Activated T-cell treated with anti-CD3 and anti-CD28 coated beads for 24 hours (primary cell): ENCODE measurements around the gene PRDM15.

Experiments
- DNase-seq: peaks from one replicate; pipeline ENCODE4 v3.0.0-alpha.2; 2020; ENCODE audit warnings: low read depth

Gene PRDM15

DNA sequence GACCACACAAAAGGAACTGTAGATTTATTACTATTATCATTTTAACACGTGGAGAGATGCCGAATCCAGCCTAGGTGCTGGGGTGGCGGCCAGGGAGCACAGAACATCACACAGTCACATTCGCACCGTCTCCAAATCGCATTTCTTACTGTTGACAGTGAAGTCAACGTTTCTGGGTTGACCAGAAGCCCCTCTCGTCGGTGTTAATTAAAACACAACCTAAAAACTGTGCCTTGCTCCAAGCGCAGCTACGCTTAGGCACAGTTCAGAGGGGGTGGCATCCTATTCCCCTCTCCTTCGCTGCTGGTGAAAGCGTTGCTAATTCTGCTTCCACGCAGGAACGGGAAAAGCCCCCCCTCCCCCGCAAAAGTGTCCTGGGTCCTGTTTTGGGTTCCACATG lies 116.4 kb downstream of the PRDM15 start:
- no peak for DNase-seq

DNA sequence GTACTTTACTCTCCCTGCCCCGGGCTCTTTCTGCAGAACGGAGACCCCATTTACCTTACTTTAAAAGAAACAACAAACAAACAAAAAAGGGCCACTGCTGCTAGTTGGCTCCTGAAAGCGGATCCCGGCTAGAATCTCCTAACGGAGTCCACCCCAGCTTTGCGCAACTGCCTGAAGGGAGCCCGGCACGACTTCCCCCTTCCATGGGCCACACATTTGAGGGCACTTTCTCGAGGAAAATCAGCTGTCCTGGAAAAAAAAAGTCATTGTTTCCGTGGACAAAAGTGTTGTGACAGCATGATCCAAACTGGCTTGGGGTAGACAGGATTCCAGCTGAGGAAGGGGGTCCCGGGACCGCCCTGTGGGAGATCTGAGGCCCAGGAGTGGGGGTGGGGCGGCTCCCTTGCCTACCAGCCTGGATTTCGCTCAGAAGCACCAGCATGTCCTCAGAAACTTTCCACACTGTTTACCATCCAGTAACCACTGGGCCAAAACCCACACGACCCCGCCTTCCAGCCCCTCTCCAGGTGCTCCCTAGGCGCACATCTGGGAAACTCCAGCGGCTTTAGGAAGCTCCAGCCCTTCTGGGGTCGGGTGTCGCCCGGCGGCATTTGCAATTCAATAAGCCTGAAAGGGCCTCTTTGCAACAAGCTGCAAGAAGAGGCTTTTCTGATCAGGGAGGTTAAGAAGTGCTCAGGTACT lies 117.1 kb downstream of the PRDM15 start:
- no peak for DNase-seq

DNA sequence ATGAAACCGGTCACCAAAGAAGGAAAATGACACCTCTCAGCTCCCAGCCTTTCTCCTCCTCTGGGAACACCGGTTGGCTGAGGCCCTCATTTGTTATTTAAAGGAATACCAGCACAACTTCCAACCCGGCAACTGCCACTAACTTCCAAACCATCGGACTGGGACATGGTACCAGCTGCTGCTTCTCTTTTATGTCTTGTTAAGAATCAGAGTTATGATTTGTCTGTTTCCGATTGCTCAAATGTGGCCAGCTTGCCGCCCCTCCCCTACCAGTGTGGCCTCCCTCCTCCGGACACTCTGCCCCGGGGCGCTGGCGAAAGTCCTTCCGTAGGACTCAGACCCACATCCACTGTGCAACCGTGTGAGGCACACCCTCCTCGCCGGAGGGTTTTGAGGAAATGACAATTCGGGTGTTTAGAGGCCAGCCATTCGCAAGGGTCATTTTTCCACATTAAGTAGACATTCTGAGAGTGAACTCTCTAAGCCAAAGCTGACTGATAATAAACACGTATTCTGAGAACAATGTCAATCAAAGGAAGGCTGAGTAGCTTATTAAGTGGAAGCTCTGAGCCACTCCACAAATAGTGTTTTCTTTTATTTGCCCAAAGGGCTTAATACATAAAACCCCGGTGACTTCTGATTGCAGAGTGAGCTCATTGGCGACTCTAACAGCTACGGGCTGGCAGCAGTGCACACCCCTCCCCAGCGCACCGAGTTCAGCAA lies 117.8 kb downstream of the PRDM15 start:
- no peak for DNase-seq

- DNase-seq = no peak
Measured at GRCh38 chr21:41760411-41760810, 118.7 kb downstream of the PRDM15 start.

GRCh38 chr21:41759926-41760325 lies 119.2 kb downstream of the PRDM15 start:
- DNase-seq = no peak

- DNase-seq = no peak
Measured at GRCh38 chr21:41759214-41759840, 119.8 kb downstream of the PRDM15 start.

DNA sequence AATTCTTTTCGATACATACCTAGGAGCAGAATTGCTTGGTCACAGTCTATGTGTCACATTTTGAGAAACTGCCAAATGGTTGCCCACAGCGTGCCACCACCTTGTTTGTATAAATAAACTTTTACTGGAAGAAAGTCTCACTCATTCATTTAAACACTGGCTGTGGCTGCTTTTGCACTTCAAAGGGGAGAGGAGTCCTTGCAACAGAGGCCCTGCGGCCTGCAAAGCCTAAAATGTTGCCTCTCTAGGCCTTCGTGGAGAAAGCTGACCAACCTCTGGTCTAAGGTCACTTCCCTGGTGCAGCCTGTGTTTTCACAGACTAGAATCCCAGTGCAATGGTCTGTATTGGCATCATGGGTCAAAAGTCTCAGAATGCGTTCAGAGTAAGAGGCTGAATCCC lies 120.6 kb downstream of the PRDM15 start:
- no peak for DNase-seq

DNA sequence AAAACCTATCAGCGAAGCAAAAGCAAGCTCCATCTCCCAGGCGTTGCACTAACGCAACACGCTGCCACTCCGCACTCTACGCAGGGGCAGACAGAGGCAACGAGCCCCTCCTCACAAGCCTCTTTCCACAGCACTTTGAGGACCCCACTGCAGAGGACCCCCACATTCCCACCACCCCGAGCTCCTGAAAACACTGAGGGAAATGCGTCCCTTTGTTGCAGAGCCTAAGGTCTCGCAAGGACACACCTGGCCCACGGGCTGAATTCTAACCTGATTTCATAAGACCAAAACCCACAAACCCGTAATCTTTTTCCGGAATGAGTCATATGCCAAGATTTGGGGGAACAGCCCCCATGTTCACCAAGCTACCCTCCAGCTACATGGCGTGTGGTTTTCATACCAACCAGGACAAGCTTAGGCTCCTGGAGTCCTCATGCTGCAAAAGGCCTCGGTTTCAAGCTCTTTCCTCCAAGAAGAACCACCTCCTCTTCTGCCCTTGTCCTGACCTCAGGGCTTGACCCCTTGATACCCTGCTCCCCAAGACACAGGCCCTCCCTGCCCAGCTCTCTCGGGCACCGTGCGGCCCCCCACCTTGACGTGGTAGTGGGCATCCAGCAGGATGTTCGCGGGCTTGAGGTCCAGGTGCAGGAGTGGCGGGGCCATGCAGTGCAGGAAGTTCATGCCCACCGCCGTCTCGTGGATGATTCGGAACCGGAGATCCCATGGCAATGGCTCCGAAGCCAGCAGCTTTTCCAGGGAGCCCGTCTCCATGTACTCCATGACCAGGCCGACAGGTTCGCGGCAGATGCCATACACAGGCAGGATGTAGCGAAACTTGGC lies 123.0 kb downstream of the PRDM15 start:
- DNase-seq = no peak

DNA sequence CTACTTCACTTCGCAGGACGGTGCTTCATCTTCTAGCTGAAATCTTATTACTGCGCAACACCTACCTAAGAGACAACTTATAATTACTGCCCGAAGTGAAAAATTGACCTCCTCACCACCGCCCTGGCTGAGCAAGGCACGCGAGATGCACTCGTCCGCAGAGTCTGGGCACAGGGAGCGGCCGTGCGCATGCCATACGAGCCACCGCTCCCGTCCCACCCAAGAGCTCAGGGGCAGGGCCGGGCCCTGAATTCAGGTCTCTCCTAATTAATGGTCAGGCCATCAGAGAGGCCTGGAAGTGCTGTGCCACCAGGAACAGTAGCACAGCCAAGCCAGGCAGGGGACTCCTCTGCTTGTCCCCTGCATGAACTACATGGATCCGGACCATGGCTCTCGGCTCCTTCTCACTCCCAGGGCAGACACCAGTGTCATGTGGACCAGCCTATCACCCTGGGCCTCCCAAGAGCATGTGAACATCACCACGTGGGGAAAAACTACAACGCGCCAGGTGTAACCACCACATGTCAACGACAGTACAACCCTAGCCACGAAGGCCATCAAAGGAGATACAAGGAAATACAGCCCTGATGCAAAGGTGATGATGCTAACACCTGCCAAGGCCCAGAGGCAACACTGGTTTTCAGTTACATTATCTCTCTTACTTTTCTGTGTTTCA lies 123.7 kb downstream of the PRDM15 start:
- no peak for DNase-seq

DNA sequence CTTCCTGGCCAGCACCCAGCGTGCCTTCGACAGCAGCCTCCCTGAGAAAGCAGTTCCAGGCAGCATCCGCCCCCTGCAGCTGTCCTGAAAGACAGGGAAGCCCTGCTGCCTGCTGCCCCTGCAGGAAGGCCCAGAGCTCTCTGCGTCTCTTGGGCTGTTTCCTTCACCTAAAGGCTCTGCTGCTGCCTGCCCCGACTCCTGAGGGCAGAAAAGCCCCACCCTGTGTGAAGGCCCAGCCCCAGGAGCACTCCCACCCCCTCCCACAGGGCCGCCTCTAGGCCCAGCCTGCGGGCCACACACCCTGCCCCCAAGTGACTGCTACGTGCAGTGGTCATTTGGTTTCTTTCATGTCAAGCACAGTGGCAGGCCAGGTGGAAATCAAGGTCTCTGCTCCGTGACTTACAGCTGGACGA lies 124.7 kb downstream of the PRDM15 start:
- DNase-seq = no peak

DNA sequence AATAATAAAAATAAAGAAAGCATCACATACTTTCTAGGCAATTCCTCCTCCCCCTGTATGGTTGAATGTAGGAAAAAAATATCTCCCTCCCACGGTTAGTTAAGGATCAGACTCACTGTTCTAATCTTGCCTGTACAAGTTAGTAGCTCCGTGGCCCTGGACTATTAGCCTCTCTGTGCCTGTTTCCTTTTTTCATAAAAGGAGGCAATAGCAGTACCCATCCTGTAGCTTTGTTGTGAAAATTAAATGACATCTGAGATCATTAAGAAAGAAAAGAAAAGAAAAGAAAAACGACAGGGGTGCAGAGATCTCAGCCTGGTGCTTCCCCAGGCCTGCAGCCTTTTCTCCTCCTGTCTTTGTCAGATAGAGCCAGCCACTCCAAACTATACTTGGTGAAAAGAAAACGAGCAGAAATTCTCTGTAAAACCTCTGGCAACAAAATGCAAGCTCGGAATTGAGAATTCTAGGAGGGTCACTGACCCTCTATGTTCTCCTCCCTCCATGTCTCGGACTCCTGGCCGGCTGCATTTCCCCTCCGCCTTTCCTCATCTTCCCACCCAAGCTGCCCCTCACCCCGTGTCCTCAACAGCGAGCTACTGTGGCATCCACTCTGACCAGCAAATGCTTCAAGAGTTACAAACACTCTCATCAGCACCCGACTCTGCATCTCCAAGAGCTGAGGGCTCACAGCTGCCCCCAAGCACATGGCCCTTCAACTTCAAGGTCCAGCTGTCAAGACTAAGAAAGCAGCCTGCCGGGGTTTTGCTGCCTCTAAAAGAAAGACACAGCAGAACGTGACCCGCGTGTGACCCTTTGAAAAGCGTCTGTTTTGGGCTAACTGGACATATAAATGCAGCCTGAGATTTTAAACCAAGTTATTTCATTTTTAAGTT lies 125.9 kb downstream of the PRDM15 start:
- DNase-seq = no peak

- no peak for DNase-seq
Measured at GRCh38 chr21:41752231-41752681, 126.9 kb downstream of the PRDM15 start.

GRCh38 chr21:41751611-41752011 lies 127.5 kb downstream of the PRDM15 start:
- no peak for DNase-seq

GRCh38 chr21:41750532-41751151 lies 128.5 kb downstream of the PRDM15 start:
- no peak for DNase-seq

DNA sequence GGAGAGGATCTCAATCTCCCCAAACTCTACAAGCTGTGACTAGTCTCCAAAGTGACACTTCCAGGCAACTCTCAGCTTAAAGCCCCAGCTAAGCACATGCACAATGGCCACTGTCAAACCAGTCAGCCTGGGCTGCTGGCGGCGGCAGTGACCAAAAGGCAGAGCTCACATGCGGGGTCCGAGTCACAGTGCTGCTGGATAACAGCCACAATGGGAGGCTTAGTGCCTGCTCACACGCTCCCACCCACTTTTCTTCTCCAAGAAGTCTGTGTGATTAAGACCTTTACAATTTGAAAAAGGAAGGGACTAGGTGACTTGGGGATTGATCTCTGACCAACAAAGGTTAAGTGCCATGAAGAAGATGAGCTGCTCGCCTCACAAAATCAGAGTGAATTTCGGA lies 129.1 kb downstream of the PRDM15 start:
- DNase-seq = no peak

DNA sequence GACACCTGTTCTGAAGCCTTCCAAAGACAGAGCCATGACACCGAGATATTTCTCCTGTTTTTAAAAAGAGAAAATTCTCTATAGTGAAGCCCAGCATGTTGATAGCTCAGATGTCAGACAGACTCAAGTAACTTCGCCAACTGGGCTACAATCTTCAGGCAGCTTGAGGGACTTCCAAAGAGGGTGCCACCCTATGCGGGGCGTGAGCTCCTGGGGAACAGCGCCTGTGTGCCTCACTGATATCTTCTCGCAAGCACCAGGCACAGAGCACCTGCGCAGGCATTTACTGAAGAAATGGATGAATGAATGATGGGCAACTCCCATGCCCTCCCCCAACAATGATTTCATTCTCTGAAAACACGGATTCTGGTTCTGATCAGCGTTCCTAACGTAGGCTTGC lies 129.9 kb downstream of the PRDM15 start:
- no peak for DNase-seq
